ENCODE data around the gene STXBP1. TPM values are rescaled to one million over a fixed set of nuclear protein-coding genes. Genes with fewer than 3 reads are reported as not detected.

STXBP1 gene
- total and polyA plus RNA-seq, 2 donors, result 13.7 to 28.9 TPM

GRCh38 chr9:127716412-127716811, 104.3 kb downstream of the STXBP1 start:
- no peak overlapping the region for H3K27ac ChIP-seq (ENCODE audit: low read depth)
- DNase-seq (ENCODE audit: extremely low spot score), result no peak
- 86% methylated on average over 9 of the region's 9 CpGs for WGBS
- H3K4me1 ChIP-seq (ENCODE audit: insufficient read depth), result no peaks in the 10 kb centered on the region
- no peak overlapping the region for H3K4me3 ChIP-seq (ENCODE audit: low read depth, low read length)
- H3K36me3 ChIP-seq (ENCODE audit: insufficient read depth), result no peaks in the 10 kb centered on the region

GRCh38 chr9:127717766-127718165, 105.7 kb downstream of the STXBP1 start:
- no peaks in the 10 kb centered on the region for H3K36me3 ChIP-seq (ENCODE audit: insufficient read depth)
- H3K27ac ChIP-seq (ENCODE audit: low read depth), result no peak overlapping the region
- WGBS, result 78% methylated on average over 5 of the region's 5 CpGs
- H3K4me1 ChIP-seq (ENCODE audit: insufficient read depth), result no peaks in the 10 kb centered on the region
- no peak for DNase-seq (ENCODE audit: extremely low spot score)
- no peak overlapping the region for H3K4me3 ChIP-seq (ENCODE audit: low read depth, low read length)

DNA sequence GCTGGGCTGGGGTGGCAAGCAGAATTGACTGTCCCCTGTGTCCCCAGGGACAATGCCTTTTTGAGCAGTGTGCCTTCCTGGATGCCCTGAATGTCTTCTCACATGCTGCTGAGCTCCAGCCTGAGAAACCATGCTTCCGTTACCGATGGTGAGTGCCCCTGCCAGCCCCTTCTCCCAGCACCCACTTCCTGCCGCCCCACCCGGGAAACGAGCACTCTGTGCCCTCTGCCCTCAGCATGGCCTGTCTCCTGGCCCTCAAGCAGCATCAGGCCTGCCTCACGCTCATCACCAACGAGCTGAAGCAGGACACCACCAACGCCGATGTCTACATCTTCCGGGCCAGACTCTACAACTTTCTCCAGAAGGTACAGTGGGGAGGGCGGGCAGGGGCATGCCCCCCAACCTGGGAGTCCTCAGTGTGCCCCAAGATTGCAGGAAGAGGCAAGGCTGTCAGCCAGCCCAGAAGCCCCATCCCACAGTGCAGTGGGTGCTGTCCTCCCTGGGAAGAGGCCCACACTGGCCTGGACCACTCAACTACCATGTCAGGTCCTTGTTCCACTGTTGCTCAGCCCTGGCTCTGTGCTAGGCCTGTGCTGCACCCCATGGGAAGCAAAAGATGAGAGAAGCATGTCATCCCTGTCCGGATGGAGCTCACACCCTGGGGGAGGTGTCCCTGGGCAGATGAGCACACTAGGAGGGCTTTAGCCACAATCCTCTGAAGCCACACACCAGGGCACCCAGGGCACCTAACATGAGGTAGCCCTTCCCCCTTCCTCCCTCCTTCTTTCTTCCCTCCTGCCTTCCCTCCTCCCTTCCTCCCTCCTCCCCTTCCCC, 108.2 kb downstream of the STXBP1 start:
- no peak overlapping the region for H3K4me3 ChIP-seq (ENCODE audit: low read depth, low read length)
- H3K27ac ChIP-seq (ENCODE audit: low read depth), result no peak overlapping the region
- no peaks in the 10 kb centered on the region for H3K36me3 ChIP-seq (ENCODE audit: insufficient read depth)
- DNase-seq (ENCODE audit: extremely low spot score), result no peak
- WGBS, result 75% methylated on average over 12 of the region's 12 CpGs
- H3K4me1 ChIP-seq (ENCODE audit: insufficient read depth), result no peaks in the 10 kb centered on the region

GRCh38 chr9:127720865-127721227, 108.8 kb downstream of the STXBP1 start:
- H3K4me1 ChIP-seq (ENCODE audit: insufficient read depth), result no peaks in the 10 kb centered on the region
- DNase-seq (ENCODE audit: extremely low spot score), result no peak
- no peak overlapping the region for H3K4me3 ChIP-seq (ENCODE audit: low read depth, low read length)
- H3K36me3 ChIP-seq (ENCODE audit: insufficient read depth), result no peaks in the 10 kb centered on the region
- H3K27ac ChIP-seq (ENCODE audit: low read depth), result no peak overlapping the region

DNA sequence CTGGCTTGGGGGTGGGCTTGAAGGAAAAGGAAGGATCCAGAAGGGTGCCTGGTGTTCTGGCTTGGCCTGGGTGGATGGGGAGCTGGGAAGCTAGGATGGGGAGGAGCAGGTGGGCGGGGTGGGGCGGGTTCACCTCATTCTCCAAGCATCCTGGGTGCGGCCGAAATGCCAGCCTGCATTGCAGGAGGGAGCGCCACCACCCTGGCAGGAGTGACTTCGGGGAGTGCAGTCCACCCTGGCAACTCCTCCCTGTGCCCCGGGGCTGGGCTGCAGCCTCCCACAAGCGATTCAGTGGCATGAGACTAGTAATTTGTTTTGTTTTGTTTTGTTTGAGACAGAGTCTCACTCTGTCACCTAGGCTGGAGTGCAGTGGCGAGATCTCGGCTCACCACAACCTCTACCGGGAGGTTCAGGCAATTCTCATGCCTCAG, 109.3 kb downstream of the STXBP1 start:
- no peaks in the 10 kb centered on the region for H3K4me1 ChIP-seq (ENCODE audit: insufficient read depth)
- 55% methylated on average over 11 of the region's 11 CpGs for WGBS
- no peaks in the 10 kb centered on the region for H3K36me3 ChIP-seq (ENCODE audit: insufficient read depth)
- H3K27ac ChIP-seq (ENCODE audit: low read depth), result no peak overlapping the region
- H3K4me3 ChIP-seq (ENCODE audit: low read depth, low read length), result no peak overlapping the region
- no peak for DNase-seq (ENCODE audit: extremely low spot score)

GRCh38 chr9:127722055-127722745, 110.1 kb downstream of the STXBP1 start:
- 81% methylated on average over 12 of the region's 12 CpGs for WGBS
- DNase-seq (ENCODE audit: extremely low spot score), result no peak
- Histone ChIP-seq H3K4me3 (ENCODE audit: low read depth, low read length) (no peak overlapping the region), H3K27ac (ENCODE audit: low read depth) (no peak overlapping the region), H3K4me1 (ENCODE audit: insufficient read depth) (no peaks in the 10 kb centered on the region), H3K36me3 (ENCODE audit: insufficient read depth) (no peaks in the 10 kb centered on the region)

DNA sequence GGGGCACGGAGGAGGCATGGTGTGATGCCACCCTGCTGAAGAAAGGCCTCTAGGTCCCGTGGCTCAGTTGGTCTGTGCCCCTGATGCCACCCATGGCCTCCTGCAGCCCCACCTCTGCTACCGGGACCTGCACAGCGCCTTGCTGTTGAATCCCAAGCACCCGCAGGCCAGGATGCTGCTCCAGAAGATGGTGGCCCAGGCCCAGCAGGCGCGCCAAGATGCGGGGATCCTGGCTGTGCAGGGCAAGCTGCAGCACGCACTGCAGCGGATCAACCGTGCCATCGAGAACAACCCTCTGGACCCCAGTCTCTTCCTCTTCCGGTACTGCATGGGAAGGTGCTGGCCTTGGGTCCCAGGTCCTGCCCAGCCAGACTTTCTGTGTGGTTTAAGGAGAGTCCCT, 110.9 kb downstream of the STXBP1 start:
- 95% methylated on average over 13 of the region's 13 CpGs for WGBS
- DNase-seq (ENCODE audit: extremely low spot score), result no peak
- Histone ChIP-seq H3K4me3 (ENCODE audit: low read depth, low read length) (no peak overlapping the region), H3K36me3 (ENCODE audit: insufficient read depth) (no peaks in the 10 kb centered on the region), H3K4me1 (ENCODE audit: insufficient read depth) (no peaks in the 10 kb centered on the region), H3K27ac (ENCODE audit: low read depth) (no peak overlapping the region)

DNA sequence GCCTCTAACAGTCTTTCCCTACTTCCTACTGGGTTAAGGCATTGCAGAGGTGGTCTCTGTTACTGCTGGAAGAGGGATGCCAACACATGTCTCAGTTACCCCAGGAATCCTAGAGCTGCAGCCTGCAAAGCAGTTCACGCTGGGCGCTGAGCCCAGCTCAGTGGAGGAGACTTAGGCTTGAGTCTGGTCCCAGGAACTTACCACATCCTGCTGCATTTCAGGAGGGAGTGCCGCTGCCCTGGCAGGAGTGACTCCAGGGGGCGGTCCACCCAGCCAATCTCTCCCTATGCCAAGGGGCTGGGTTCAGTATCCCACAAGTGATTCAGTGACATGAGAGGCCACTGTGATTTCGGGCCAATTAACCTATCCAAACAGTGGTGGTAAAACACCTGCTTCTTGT, 111.4 kb downstream of the STXBP1 start:
- Histone ChIP-seq H3K36me3 (ENCODE audit: insufficient read depth) (no peaks in the 10 kb centered on the region), H3K4me3 (ENCODE audit: low read depth, low read length) (no peak overlapping the region), H3K4me1 (ENCODE audit: insufficient read depth) (no peaks in the 10 kb centered on the region), H3K27ac (ENCODE audit: low read depth) (no peak overlapping the region)
- 87% methylated on average over 5 of the region's 5 CpGs for WGBS
- DNase-seq (ENCODE audit: extremely low spot score), result no peak

DNA sequence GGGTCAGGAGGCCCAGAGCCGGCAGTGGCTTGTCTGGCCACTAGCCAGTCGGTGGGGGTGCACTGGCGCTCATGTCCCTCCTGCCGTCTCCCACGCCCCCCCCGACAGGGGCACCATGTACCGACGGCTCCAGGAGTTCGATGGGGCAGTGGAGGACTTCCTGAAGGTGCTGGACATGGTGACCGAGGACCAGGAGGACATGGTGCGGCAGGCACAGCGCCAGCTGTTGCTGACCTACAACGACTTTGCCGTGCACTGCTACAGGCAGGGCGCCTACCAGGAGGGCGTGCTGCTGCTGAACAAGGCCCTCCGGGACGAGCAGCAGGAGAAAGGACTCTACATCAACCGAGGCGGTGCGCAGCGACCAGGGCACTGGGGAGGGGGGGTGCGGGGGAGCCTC, 111.9 kb downstream of the STXBP1 start:
- Histone ChIP-seq H3K27ac (ENCODE audit: low read depth) (no peak overlapping the region), H3K4me3 (ENCODE audit: low read depth, low read length) (no peak overlapping the region), H3K4me1 (ENCODE audit: insufficient read depth) (no peaks in the 10 kb centered on the region), H3K36me3 (ENCODE audit: insufficient read depth) (no peaks in the 10 kb centered on the region)
- no peak for DNase-seq (ENCODE audit: extremely low spot score)
- WGBS, result 44% methylated on average over 23 of the region's 23 CpGs

GRCh38 chr9:127726871-127727270, 114.8 kb downstream of the STXBP1 start:
- H3K4me1 ChIP-seq (ENCODE audit: insufficient read depth), result no peaks in the 10 kb centered on the region
- DNase-seq (ENCODE audit: extremely low spot score), result no peak
- H3K36me3 ChIP-seq (ENCODE audit: insufficient read depth), result no peaks in the 10 kb centered on the region
- WGBS, result 74% methylated on average over 8 of the region's 8 CpGs
- no peak overlapping the region for H3K4me3 ChIP-seq (ENCODE audit: low read depth, low read length)
- H3K27ac ChIP-seq (ENCODE audit: low read depth), result no peak overlapping the region

GRCh38 chr9:127728808-127729207, 116.7 kb downstream of the STXBP1 start:
- Histone ChIP-seq H3K4me1 (ENCODE audit: insufficient read depth) (no peaks in the 10 kb centered on the region), H3K36me3 (ENCODE audit: insufficient read depth) (no peaks in the 10 kb centered on the region), H3K4me3 (ENCODE audit: low read depth, low read length) (no peak overlapping the region), H3K27ac (ENCODE audit: low read depth) (no peak overlapping the region)
- 83% methylated on average over 8 of the region's 8 CpGs for WGBS
- DNase-seq (ENCODE audit: extremely low spot score), result no peak

- no peak for DNase-seq (ENCODE audit: extremely low spot score)
- 88% methylated on average over 18 of the region's 18 CpGs for WGBS
- no peak overlapping the region for H3K4me3 ChIP-seq (ENCODE audit: low read depth, low read length)
- H3K36me3 ChIP-seq (ENCODE audit: insufficient read depth), result no peaks in the 10 kb centered on the region
- no peaks in the 10 kb centered on the region for H3K4me1 ChIP-seq (ENCODE audit: insufficient read depth)
- H3K27ac ChIP-seq (ENCODE audit: low read depth), result no peak overlapping the region
Measured at GRCh38 chr9:127729522-127730256, 117.6 kb downstream of the STXBP1 start.

DNA sequence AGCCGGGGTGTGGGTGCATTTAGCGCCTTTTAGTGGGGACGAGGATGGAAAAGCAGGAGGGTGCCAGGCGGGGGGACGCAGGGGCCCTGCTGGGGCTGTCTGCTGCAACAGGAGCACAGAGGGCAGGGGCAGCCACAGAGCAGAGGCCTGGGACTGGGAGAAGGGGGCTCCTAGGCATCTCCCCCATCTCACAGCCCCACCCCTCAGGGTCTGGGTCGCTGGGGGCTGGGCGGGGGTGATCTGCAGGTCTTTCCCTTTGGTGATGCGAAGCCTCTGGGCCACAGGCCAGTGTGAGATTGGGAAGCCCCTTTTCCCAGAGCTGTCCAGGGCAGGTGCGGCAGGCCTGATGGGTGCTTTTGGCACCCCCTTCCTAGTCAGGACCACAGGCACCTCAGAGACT, 118.2 kb downstream of the STXBP1 start:
- Histone ChIP-seq H3K27ac (ENCODE audit: low read depth) (no peak overlapping the region), H3K4me1 (ENCODE audit: insufficient read depth) (no peaks in the 10 kb centered on the region), H3K4me3 (ENCODE audit: low read depth, low read length) (no peak overlapping the region), H3K36me3 (ENCODE audit: insufficient read depth) (no peaks in the 10 kb centered on the region)
- WGBS, result 85% methylated on average over 9 of the region's 9 CpGs
- DNase-seq (ENCODE audit: extremely low spot score), result no peak
